NCI-H460 (cell line): ENCODE data around the gene SAMD8. TPM values are rescaled to one million over a fixed set of nuclear protein-coding genes. Genes with fewer than 3 reads are reported as not detected.

Experiments
- DNase-seq: peaks from one replicate; pipeline ENCODE4 v3.0.0-alpha.2; 2016; ENCODE audit warnings: low read depth; ENCODE audit errors: extremely low read depth
- polyA plus RNA-seq: library from polyadenylated mRNA; depleted of rRNA; stranded (reverse); fragments of >200 nt; gene quantifications from 2 replicates; pipeline ENCODE4 v1.2.3, GENCODE V29; 2014; cell fraction: nucleus; rRNA removed
- total RNA-seq: library from RNA; depleted of rRNA; stranded (reverse); fragments of >200 nt; shearing (Covaris generic); gene quantifications from 2 replicates; pipeline ENCODE4 v1.2.3, GENCODE V29; 2014; rRNA removed

SAMD8 gene
- total RNA-seq = 29.7 and 32.9 TPM in 2 replicates
- polyA plus RNA-seq = 19.8 and 23.0 TPM in 2 replicates

DNA sequence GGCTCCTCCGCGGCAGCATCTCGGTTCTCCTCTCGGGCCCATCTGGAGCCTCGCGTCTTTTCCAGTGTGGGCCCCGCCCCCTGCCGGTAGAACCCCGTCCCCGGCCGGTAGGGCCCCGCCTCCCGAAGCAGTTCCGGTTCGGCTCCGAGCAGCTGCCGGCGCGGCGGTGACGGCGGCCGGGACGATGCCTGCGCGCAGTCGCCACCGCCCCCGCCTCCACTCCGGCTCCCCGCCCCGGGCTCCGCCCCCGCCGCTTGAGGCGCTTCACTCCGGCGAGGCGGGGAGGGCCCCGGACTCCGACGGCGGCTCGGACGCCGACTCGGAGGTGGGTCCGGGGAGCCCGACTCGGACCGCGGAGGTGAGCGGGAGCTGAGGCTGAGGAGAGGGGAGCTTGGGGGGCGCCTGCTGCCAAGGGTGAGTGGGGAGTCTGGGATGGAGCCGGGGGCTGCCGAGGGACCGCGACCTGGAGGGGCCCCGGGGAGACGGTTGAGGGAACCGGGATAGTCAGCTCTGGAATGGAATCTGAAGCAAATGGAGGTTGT, at the start of gene SAMD8:
Gene SAMD8 (plus strand): TSS at position 292 of the 542 bp plus-strand sequence. CDS start 38,873 bp downstream, outside the sequence.
- peak; percentile 97 for DNase-seq

DNA sequence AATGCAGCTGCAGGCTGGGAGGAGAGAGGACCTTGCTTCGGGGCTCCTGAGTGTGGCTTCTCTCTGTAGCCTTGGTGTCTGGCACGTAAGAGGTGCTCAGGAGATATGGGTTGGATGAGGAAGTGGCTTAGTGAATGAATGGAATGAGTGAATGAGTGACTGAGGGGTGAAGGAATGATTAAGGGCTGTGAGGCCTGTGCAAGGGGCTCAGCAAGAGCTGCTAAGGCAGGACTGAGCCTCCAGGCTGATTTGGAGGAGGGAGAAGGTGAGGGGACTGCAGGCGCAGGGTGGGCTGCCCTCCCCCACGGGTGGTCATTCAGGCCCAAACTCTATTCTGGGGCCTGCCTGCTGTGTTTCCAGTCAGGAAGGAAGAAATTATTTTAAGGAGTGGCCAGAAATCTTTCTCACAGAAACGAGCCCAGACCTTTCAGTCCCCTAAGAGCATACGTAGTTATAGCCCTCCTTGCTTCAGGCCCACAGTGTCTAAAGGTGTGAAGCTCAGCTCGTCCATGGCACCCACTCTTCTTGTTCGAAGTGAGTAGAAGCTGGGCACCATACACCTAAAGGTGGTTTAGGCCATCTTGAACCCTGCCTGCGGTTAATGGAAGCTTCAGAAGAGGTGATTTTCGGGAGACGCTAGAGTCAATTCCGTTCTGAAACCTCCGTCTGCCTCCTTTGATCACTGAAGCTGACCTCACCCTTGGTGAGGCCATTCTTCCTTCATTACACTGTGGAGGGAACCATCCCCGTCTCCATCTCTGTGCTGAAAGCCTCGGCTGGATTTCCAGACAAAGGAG, 49.5 kb upstream of the SAMD8 start:
- DNase-seq = no peak

DNA sequence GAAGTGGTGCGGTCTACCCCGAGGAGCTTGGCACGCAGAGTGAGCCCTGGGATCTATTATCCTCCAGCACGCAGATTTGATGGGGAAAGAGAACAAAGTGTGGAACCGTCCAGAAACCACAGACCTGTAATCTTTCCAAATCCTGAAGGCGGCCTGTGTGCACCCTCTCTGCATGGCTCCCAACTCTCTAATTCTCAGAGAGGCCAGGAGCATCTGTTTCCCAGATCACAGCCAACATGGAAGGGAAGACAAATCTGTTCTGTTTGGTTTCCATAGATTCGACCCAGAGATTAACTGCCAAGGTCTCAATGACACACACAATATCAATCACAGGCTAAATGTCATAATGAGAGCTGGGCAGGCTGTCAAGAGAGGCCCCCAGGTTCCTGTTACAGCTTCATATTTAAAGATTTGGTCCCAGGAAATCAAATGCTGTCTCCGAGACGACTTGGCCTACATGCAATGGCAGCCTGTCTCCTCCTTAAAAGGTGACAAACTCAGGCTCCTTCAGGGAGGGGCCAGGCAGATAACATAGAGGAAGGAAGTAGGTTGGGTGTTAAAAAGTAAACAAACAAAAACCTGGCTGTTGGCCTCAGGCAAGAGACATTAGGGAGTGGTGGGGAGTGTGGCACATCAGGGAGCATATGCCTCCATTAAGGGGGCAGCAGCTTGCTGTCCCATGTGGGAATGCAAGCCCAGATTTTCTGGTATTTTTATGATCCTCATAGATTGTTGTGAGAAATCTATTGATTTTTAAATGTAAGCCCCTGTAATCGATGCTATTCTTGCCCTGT, 48.8 kb upstream of the SAMD8 start:
- DNase-seq = no peak

DNA sequence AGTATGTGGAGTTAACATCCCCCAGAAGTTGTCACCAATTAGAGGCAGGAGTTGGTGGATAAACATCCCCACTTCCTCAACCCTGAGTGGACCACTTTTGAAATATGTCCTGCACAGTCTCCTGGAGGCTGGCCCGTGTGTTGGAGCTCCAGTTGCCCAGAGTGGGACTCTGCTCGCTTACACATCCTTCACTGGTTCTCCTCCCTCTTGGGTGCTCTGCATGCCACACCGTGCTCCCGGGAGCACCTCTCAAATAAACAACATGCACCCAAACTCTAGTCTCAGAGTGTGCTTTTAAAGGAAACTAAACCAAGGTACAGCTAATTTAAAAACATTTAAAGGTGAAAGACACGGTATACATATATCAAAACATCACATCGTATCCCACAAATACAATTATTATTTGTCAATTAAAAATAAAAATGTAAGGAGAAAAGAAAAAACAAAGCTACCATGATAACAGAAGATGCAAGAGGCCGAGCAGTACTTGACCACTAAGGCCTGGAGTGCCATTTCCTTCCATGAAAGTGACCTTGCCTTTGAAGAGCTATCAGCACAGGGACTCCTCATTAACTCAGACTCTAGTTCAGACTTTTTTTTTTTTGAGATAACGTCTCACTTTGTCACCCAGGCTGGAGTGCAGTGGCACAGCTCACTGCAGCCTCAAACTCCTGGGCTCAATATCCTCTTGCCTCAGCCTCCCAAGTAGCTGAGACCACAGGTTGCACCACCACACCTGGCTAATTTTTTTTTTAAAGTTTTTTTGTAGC, 47.8 kb upstream of the SAMD8 start:
- no peak for DNase-seq

DNA sequence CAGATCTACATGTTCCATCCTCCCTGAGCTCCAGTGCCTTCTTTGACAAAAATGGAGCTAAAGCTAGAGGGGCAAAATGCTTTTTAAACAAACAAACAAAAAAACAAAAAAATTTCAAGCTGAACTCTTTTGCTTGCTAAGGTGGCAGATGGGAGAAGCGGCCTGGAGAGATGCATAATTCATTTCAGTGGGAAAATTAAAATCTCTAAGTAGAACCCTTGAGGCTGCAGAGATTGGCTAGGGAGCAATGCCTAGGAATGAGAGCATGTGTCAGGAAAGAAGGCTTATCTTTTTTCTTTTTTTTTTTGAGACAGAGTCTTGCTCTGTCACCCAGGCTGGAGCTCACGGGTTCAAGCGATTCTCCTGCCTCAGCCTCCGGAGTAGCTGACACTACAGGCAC, 46.4 kb upstream of the SAMD8 start:
- DNase-seq = no peak

DNA sequence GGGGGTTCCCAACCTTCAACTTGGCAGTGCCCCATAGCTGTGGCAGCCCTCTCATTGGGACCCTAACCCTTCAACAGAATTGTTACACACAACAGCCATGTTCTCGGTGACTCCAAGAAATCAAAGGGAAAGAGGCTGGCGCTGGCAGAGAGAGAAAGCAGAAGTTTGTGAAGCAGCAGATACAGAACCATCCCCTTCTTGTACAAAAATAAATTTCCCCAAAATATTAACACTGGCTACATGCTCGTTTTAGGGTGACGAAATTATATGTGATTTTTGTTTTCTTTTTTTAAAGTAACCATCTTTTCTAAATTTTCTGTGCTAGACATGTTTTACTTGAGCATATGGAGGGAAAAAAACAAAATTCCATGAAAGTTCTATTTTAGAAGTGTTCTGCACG, 45.2 kb upstream of the SAMD8 start:
- no peak for DNase-seq

DNA sequence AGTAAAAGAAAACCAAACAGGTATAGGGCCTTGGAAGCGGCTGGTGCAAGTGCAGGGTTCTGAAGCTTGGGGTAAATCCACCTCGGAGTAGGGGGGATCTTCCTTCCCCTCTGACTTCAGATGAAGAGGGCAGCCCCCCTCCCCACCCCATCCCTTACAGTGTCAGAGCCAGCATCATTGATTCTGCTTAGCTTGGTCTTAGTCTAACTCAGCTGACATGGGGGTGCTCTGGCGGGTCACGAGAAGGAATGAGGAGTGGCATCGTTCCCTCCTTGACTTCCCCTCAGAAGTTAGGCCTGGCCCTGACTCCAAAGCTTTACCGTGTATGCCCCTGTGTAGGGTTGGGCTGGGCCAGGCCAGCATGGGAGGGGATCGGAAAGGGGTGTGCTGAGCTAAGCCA, 44.2 kb upstream of the SAMD8 start:
- no peak for DNase-seq

DNA sequence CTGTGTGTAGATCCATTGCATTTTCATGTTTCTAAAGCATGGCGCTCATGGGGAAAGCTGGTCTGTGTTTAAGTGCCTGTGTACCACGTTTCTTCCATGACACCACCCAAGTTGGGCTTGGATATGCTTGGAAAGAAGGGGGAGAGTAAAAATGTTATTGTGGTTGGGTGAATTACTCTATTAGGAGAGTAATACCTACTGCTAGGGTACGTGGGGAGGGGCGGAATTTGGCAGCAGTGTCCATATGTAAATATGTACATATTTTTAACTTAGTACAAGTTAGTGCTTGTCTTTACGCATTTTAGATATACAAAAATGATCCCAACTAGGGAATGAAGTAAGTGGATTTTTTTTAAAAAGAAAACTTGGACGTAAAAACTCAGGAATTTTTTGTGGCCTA, 42.9 kb upstream of the SAMD8 start:
- no peak for DNase-seq

DNA sequence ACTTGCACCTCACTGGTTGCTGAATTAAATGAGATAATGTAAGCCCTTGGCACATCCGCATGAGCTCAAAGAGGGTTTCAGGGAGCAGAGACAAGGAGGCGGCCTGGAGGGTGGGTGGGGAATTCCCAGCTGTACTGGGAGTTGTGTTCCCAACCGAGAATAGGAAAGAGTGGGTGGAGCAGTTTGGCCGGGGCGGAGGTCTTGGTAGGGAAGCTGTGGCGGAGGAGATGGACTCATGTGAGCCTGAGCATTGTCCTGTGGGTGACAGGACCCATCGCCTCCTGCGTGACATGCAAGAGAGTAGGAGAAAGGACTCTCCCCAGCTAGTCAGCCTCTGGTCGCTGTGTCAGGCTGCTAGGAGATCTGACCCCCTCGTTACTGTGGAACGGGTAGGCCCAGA, 41.0 kb upstream of the SAMD8 start:
- no peak for DNase-seq

DNA sequence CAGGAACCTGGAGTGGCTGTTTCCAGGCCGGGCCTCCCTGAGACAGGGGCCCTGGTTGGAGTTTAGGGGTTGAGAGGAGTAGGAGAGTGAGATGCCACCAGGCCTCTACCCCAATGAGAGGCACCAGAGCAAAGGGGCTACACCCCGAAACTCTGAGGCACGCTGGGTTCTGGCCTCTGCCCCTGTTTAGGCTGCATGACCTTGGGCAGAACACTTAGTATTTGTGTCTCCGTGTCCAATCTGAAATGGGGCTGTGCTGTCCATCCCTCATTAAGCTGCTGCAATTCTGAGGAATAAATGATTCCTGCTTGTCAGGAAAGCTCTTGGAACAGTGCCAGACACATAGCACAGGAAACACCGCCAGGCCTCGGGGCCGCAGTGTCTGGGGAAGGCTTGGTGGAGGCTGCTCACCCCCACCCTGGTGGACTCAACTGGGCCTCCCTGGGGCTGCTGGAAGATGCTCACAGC, 40.5 kb upstream of the SAMD8 start:
- no peak for DNase-seq

DNA sequence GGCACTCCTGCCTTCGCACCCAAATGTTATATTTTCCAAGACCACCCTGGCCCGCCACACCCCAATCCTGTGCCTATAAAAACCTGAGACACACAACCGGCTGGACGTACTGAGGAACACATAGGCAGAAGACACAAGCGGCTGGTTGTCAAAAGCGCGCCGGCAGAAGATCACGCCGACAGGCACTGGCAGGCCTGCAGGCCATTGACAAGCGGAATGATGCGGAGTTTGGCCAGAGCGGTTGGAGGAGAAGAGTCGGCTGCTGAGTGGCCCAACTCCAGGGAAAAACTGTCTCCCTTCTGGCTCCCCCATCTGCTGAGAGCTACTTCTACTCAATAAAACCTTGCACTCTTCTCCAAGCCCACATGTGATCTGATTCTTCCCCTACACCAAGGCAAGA, 39.7 kb upstream of the SAMD8 start:
- DNase-seq = no peak

DNA sequence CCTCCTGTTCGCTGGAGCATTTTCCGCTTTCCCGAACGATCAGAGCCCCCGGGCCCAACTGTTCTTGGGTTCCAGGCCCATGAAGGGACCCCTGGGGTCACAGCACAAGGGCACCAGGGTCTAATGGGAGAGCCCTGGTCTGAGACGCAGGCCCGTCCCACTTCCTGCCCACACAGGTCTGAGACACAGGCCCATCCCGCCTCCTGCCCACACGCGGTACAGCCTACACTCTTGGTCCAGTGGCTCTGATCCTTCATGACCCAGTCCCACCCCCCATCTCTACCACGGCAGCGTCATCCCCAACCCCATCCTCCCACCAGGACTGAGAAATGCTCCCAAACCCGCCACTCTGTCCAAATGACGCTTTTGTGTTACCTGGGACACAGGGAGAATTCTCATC, 38.7 kb upstream of the SAMD8 start:
- no peak for DNase-seq

DNA sequence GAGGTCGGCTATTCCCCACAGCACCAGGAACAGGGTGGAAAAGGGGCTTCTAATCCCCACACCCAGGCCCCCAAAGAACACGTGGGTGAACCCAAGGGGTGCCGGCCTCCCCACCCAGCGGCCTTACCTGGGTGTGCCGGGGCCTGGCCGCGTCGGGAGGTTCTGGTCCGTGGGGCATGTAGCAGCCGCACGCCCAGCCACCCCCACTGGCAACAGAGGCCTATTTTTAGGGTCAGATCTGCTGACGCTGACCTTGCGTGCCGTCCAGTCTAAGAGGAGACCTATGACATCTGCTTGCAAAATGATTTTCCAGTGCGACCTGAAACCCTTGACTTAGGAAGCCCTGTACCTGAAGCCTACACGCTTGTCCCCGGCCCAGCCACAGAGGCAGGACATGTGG, 38.0 kb upstream of the SAMD8 start:
- no peak for DNase-seq

DNA sequence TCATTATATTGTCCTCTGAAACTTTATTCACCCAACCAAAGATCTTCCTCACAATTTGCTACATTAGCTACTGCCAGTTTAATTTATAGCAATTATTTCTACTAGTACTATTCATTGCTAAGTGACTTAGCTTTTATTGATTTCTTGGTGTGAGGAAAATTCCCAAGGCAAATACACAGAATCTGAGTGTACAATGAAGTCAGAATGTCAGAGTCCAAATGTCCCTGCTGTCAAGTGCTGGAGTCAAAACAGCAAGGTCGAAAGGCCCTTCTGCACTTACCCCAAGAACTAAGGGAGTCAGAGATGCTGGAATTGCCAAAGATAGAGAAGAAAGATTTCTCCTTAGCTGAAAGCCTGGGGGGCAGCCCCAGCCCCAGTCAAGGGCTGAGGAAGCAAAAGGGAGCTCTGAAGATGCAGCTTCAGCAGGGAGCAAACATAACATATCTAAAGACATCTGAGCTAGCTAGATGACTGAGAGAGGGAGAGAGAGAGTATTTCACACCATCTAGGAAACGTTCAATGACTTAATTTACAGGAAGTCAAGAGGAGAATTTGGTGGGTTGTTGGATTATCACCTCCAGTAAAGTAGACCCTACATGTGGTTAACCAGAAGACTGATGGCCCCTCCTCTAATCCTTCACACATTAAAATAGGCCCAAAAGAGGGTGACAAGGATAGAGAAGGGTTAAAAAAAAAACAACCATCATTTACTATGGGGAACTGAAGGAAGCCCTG, 36.6 kb upstream of the SAMD8 start:
- no peak for DNase-seq

DNA sequence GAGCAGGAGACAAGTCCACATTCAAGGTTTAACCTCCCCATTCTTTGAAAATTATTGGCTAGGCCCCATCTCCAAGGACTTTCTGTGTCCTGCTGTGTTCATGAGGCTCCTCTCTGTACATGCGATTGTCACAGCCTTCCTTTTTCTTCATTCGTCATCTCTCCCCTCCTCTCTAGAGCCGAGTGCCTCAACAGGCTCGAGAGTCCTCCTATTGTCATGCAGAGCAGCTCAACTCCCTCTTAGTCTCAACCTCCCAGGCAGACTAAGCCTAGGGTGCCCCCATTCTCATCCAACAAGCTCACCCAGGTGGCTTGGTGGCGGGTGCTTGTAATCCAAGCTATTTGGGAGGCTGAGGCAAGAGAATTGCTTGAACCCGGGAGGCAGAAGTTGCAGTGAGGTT, 35.1 kb upstream of the SAMD8 start:
- no peak for DNase-seq

DNA sequence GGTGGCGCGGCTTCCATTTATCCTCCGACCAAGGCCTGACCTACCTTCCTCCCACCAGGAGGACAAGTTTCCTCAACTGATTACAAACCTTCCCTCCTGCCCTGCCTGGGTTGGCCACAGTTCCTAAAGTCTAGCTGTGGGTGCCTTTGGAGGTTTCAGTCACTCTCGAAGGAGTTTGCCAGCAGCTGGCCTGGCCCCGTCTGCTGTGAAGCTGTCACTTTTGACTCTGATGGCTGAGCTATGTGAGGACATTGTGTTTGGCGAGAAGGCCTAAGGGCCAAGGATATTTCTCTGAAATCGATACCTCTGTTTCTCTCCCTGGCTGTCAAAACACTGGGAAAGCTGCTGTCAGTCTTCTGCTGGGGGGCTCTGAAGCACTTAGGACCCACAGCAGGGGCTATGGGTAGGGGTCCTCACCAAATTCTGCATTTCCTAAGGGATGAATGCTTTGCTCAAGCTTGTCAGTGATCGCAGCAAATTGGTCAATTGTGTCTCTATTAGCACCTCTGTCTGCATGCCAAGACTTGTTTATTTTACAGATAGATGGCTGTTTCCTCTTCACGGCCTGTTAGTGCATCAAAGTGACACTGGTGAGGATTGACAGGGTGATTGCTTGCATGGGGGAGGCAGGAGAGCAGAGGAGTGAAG, 31.9 kb upstream of the SAMD8 start:
- DNase-seq = no peak

DNA sequence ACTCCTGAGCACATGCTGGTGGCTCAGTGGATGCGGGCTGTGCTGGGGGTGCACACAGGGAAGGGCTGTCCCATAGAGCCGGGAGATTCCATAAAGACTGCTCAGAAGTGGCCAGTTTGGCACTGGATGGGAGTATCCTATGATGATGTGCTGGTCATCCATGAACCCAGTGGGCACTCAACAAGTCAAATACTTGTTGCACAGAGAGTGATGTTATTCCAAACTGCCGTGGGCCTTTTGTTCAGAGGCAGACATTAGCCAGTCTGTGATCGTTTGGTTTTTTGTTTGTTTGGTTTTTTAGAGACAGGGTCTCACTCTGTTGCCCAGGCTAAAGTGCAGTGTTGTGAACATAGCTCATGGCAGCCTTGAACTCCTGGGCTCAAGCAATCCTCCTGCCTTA, 30.9 kb upstream of the SAMD8 start:
- no peak for DNase-seq

DNA sequence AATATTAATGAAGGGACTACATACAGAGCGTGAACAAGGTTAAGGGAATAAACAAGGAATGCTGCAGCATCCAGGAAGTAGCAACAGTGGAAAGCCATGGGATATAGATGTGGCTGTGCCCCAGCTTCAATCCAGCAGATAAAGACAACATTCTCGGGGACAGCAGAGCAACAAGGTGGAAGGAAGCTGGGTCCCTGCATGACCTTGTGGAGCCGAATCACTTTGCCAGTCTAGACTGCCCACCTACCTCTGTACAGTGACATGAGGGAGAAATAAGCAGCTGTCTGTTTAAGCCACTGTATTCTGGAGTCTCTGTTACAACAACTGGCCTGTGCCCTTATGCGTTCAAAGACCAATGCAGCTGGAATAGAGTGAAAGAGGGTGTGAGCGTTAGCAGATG, 30.1 kb upstream of the SAMD8 start:
- no peak for DNase-seq

DNA sequence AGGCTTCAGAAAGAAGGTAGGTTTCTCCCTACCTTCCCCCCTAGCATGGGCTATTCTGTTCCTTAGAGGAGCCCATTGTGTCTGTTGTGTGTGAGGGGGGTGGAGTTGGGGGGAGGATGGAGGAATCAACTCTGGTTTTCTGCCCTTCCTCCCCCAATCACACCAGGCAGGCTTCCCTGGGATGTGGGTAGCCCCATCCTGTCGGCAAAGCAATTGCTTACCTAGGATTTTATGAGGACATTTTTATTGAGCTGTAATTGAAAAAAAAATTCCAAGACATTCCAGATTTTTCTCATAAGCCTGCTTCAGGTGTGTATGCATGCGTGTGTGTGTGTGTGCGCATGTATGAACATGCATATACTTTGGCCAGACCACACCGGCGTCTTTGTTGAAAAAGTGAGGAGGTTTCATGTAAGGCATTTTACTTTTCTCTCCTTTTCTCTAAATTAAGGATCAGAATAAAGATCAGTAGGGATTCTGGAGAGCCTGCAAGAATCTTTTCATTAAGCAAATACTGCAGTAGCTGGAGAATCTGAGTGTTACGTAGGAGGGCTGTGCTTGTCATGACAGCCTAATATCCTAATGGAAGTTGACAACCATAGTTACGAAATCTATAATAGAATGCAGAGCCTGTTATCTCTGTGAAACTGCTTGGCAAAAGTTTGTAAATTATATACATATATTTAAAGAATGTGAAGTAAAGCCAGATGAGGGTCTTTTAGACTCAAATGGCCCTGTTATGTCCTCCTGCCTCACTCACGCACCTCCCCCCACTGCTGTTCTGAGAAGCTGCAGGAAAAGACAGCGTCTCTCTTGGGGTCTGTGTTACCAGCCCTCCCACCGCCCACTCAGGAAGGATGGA, 27.3 kb upstream of the SAMD8 start:
- no peak for DNase-seq
